GM12891 (cell line): ENCODE results near the gene NDFIP1.

Source experiments
- POLR2A ChIP-seq: IDR thresholded peaks from 2 replicates; pipeline ENCODE4 v1.6.1; 2011; ENCODE audit warnings: low read depth, low read length, control low read depth
- POLR2AphosphoS5 ChIP-seq: IDR thresholded peaks from 2 replicates; pipeline ENCODE4 v1.6.1; 2011; ENCODE audit warnings: low read depth, low read length, control low read depth
- POU2F2 ChIP-seq: IDR thresholded peaks from 2 replicates; pipeline ENCODE4 v1.6.1; 2011; ENCODE audit warnings: low read depth, mild to moderate bottlenecking, control low read depth, low read length, moderate library complexity
- SPI1 ChIP-seq: IDR thresholded peaks from 2 replicates; pipeline ENCODE4 v1.6.1; 2011; ENCODE audit warnings: low read depth, low read length, control low read depth
- TAF1 ChIP-seq: IDR thresholded peaks from 2 replicates; pipeline ENCODE4 v1.6.1; 2011; ENCODE audit warnings: low read depth, low read length, control low read depth

DNA sequence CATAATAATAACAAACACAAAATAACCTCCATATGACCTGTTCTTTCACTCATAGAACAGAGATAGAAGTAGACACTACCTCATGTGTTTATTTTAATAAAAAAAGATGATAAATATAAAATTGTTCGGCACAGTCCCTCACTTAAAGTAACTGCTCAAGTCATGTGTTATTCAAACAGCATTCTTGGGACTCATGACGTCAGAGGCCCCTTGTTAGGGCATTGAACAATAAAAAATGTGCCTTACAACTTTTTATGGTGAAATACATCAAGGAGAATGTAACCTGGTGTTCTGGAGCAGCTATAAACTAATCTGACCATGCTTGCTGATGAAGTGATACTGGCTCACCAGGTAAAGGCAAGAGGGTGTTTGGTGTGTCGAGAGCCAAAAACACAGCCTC, 12.2 kb upstream of the NDFIP1 start:
- no peak for TF ChIP-seq TAF1
- no peak for TF ChIP-seq POLR2A
- TF ChIP-seq POLR2AphosphoS5: no peak
- TF ChIP-seq SPI1: no peak
- no peak for TF ChIP-seq POU2F2
